UCSD-AML1 (cell line): ENCODE data around the gene SLC25A22.

Source experiments
- DNase-seq: peaks from one replicate; lab custom pipeline; 2025; ENCODE audit not compliant: unreplicated experiment; lab: John Stamatoyannopoulos, UW

The SLC25A22 gene

DNA sequence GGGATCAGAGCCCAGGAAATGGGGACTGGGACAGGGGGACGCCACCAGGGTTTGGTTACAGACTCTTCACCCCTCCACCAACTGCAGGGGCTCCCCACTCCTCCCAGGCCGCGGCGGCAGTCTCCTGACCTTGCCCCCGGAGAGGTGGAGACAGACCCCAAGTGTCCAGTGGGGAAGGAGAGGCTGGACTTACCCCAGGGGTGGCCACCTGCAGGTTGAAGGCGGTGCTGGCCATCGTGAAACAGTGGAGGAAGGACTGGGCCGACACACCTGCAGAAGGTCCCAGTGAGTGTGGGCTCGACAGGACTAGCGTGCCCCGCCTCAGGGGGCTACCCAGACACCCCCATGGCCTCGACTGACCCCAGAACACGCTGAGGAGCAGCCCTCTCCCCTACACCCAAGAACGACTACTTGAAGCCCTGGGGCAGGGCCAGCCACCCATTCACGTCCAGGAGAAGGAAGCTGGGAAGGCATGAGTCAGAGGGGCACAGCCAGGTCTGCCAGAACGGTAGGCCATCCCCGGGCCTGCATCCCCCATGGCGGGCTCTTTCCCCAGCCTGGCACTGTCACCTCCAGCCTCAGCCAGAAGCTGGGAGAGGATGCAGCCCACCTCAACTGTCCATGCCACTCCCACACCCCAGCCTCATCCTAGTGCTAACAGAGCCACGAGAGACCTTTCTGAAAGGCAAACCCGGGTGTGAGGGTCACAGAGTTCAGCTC lies 23.0 kb downstream of the SLC25A22 start:
- no peak for DNase-seq

GRCh38 chr11:773830-774229 lies 24.3 kb downstream of the SLC25A22 start:
- DNase-seq = no peak

- DNase-seq = no peak
These were observed 24.7 kb downstream of the SLC25A22 start for GRCh38 chr11:773425-773824.

DNA sequence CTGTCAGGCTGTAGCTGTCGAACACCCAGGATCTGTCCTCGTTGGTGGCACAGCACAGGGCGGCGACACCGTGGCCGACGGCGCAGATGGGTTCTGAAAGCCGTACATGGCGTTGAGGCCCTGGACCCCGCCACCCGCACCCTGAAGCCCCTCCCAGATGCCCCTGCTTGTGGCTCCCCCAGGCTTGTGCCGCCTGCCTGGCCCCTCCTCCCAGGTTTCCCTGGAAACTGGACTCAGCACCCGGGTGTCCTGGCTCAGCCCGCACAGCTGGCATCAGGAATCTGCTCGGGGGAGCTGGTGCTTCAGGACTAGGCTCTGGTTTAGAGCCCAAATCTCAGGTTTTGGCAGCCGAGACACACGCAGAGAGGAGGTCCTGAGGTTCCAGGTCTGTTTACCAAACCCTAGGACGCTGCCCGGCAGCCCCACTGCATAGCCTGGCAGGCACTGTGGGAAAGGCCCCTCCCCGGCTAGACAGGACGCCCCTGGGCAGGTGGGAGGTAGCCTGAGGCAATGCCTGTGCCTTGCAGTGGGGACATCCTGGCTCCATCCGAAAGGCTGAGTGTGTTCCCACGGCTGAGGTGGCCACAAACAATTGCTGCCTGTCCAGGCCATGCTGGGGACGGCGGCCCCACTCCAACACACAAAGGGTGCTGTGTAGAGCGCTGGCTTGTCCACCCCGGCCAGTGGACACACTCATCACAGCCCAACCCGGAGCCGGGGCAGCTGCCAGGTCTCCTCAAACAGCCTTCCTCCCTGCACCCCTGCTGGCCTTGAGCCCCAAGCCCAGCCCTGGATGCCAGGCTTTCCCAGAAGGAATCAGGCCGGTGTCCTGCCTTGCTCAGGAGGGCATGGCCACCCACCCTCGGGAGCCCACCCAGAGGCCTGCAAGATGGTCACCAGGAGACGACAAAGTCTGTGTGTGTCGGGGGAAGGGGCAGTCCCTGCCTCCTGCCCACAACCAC lies 25.4 kb downstream of the SLC25A22 start:
- no peak for DNase-seq

DNA sequence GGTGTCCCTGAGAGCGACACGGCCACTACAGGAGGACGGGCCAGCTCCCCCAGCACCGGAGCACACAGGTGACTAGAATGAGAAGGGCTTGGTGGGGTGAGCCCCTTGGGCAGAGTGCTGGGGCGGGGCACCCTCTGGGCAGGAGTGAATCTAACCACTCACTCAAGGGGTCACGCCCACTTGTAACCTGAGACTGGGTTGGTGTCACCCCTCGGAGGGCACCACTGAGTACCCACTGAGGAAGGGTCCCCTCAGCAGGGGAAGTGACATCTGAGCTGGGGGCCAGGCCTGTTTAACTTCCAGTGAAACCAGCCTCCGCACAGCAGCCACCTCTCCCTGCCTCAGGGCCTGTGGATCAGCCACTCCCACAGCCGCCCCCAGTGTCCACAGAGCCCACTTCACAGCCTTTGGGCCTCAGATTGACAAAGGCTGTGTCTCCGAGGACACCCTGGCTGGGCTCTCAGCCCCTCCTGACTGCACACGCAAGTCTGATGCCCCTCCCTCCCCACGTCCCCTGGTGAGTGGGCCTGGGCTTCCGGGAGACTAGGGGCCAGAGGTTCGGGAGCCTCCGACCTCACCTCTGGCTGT lies 26.4 kb downstream of the SLC25A22 start:
- DNase-seq = no peak

GRCh38 chr11:770642-771616 lies 27.2 kb downstream of the SLC25A22 start:
- no peak for DNase-seq

GRCh38 chr11:769887-770641 lies 28.0 kb downstream of the SLC25A22 start:
- DNase-seq = no peak

GRCh38 chr11:767238-767637 lies 30.8 kb downstream of the SLC25A22 start:
- no peak for DNase-seq

GRCh38 chr11:766936-767210 lies 31.2 kb downstream of the SLC25A22 start:
- no peak for DNase-seq

DNA sequence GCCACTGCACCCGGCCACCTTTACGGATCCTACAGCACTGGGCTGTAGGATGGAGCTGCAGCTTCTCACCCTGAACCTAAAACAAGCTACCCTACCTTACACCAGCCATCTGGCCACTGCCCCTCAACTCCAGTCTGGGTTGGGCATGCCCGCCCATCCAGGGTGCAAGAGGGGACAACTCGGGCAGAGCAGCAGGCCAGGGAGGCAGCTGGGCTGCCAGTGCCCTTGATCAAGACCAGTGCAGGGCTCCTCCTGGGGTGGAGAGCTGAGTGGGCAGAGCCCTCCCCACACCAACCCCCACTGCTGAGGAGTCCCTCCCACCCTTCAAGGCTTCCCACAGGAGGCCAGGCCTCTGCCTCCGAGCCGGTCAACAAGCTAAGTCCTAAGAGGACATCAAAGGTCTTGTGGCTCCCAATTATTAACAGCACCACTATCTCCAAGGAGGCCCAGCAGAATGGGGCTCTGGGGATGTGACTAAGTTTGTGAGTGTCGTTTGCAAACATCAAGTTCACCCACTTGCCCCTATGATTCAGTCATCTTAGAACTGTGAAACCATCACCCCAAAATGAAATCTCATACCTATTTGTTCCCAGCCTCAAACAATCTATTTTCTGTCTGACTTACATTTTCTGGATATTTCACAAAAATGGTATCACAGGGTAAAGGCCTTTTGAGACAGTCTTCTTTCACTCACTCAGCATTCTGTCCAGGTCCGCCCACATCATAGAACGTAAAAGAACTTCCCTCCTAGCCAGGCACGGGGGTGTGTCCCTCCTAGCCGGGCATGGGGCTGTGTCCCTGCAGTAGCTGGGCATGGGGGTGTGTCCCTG lies 31.8 kb downstream of the SLC25A22 start:
- no peak for DNase-seq

GRCh38 chr11:765802-766091 lies 32.3 kb downstream of the SLC25A22 start:
- no peak for DNase-seq

GRCh38 chr11:765025-765801 lies 32.9 kb downstream of the SLC25A22 start:
- DNase-seq = peak; percentile 63

DNA sequence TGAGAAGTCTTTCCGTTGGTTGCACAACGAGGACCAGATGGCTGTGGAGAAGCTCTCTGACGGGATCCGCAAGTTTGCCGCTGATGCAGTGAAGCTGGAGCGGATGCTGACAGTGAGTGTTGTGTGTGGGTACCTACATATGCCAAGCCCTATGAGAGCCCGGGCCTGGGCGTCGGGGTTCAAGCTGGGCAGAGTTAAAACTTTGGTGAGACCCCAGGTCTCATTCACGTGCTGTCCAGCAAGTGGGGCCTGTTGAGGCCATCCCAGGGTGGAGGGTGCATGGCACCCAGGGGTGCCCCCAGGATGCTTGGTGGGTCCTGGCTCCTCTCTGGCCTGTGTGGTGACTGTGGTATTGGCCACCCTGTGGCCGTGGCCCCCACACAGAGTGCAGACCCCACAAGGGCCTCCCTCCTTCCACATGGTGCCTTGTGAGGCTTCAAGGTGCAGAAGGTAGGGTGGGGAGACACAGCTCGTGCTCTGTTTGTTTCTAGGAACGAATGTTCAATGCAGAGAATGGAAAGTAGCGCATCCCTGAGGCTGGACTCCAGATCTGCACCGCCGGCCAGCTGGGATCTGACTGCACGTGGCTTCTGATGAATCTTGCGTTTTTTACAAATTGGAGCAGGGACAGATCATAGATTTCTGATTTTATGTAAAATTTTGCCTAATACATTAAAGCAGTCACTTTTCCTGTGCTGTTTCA lies 33.6 kb downstream of the SLC25A22 start:
- DNase-seq = no peak

DNA sequence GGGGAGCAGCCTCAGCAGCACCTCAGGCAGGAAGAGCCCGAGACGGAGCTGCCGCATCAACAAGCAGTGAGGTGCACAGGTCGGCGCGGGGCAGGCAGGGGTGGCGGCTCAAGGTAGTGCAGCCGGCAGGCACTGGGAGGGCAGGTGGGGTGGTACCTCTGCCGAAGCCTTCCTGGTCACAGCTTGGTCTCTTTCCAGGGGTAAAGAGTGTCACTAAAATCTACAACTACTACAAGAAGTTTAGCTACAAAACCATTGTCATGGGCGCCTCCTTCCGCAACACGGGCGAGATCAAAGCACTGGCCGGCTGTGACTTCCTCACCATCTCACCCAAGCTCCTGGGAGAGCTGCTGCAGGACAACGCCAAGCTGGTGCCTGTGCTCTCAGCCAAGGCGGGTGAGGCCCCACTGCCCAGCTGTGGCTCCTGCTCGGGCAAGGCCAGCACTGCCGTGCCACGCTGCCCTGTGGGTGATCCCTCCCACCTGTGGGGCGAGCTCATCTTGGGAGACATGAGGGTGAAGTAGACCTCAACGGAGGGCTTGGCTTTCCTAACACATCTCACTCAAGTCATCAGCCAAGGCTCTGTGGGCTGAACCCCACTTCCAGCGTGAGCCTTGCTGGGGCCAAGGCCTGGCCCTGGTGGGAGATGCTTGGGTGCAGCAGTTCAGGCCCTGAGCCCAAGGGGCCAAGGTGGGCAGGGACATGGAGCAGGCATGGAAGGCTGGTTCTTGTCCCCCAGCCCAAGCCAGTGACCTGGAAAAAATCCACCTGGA lies 34.3 kb downstream of the SLC25A22 start:
- DNase-seq = no peak

DNA sequence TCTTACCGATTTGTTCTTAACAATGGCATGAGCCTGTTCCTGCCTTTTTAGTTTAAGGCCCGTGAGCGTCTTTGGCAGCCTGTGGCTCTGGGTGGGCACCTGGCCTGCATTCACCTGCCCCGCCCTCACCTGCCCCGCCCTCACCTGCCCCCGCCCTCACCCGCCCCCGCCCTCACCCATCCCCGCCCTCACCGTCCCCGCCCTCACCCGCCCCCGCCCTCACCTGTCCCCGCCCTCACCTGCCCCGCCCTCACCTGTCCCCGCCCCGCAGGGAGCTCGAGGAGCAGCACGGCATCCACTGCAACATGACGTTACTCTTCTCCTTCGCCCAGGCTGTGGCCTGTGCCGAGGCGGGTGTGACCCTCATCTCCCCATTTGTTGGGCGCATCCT lies 35.0 kb downstream of the SLC25A22 start:
- DNase-seq = no peak

GRCh38 chr11:762421-763072 lies 35.5 kb downstream of the SLC25A22 start:
- DNase-seq = no peak
